ENCODE measurements around the gene C1S. TPM values are rescaled to one million over a fixed set of nuclear protein-coding genes. Genes with fewer than 3 reads are reported as not detected.
A peak's percentile ranks its signal among the peaks of the same experiment; 100 is the strongest.

Gene C1S
- total and polyA plus RNA-seq, 9 of the 15 experiments (the other 6 are each of a cell fraction or from before 2014, with no cell fraction given), result 0.08 to 0.84 (median 0.27) TPM

GRCh38 chr12:7016958-7017571 lies 43.5 kb upstream of the C1S start:
- H3K27ac ChIP-seq (ENCODE audit: extremely low read depth, low read depth, low read length), result no peak overlapping the region; the same call in 2 of the 3 replicates
- FAIRE-seq, result peak; percentile 82
- no peaks in the 10 kb centered on the region for H3K9me3 ChIP-seq (replicated peaks; ENCODE audit: control insufficient read depth, insufficient read depth, low read depth, low read length)
- peak in 3 of 4 experiments; percentile 22 to 71 (median 42) for DNase-seq (ENCODE audit: extremely low read depth in 1 of 4, low spot score in 3 of 4)
- ChIA-PET CTCF (ENCODE audit: low intra/inter-chr PET ratio) (no interaction called here), POLR2A (interaction anchor here (1.0 to 1.9 kb wide), 4 partner anchors 13 to 56 kb away, joined by 3 to 8 read pairs (median 4); no protein-coding TSS in a partner anchor)
- H3K36me3 ChIP-seq (ENCODE audit: control insufficient read depth, insufficient read depth, low read length), result peaks cover 23% of the 10 kb centered on the region; the same call in 2 of the 3 replicates
- peak overlapping the region; percentile 85 for H3K4me3 ChIP-seq
- no peaks in the 10 kb centered on the region for H3K27me3 ChIP-seq (ENCODE audit: control insufficient read depth in 2 of 2, insufficient read depth in 2 of 2, low read length in 2 of 2)
- intact Hi-C loops (cut with micrococcal nuclease), result loop anchor here (5.0 kb wide), 1 partner anchor 45 kb away; the partner anchor contains the start of genes EMG1 and PHB2
- H3K4me1 ChIP-seq (replicated peaks in 1 of 2; ENCODE audit: control insufficient read depth in 2 of 2, insufficient read depth in 2 of 2, low read length in 2 of 2), result peaks cover 9 to 27% of the 10 kb centered on the region in 2 experiments; a peak in 4 of 5 replicates
- ATAC-seq, result peak; percentile 15; the same call in 2 of the 3 replicates
- no peaks in the 10 kb centered on the region for H3K9me1 ChIP-seq (ENCODE audit: control insufficient read depth, insufficient read depth, low read length)
- peaks cover 4% of the 10 kb centered on the region; the same call in 1 of the 2 replicates for H4K20me1 ChIP-seq (replicated peaks; ENCODE audit: control insufficient read depth, insufficient read depth, low read length)
- H3K9ac ChIP-seq (ENCODE audit: insufficient read depth in 1 of 2, low read depth in 2 of 2, low read length in 2 of 2), result peak overlapping the region in 1 of 2 experiments; percentile 70; a peak in 2 of 4 replicates
- in situ Hi-C loops (cut with MboI), result no loop called here
- WGBS (ENCODE audit: insufficient coverage, low coverage, missing lambda C conversion rate), result 0% methylated on average over 6 of the region's 6 CpGs
- peaks cover 39% of the 10 kb centered on the region for H3K79me2 ChIP-seq (ENCODE audit: control insufficient read depth, insufficient read depth, low read length)
- TSS peak; percentile 57 for BruUV-seq (replicated peaks)
- peak overlapping the region; percentile 93 for H3K4me2 ChIP-seq (ENCODE audit: insufficient read depth, low read length)
- H2AFZ ChIP-seq (ENCODE audit: low read depth, low read length), result no peak overlapping the region
- no peak for TF ChIP-seq ZNF23 (CRISPR knock-in tag; IDR thresholded peaks at IDR 0.05)
- peak; percentile 86 for TF ChIP-seq DPF2 (IDR thresholded peaks at IDR 0.05)
- no peak for TF ChIP-seq ZKSCAN1 (IDR thresholded peaks at IDR 0.05; ENCODE audit: low read depth, low read length)
- peak; percentile 54; the same call in 1 of the 2 replicates for TF ChIP-seq ZNF395 (CRISPR knock-in tag; IDR thresholded peaks at IDR 0.05)
- peak; percentile 87 to 91 for TF ChIP-seq KDM1A (IDR thresholded peaks at IDR 0.05)
- TF ChIP-seq TRIM24 (IDR thresholded peaks at IDR 0.05), result peak; percentile 28 to 50; a peak in 2 of 4 replicates
- TF ChIP-seq NCOR1 (IDR thresholded peaks at IDR 0.05), result peak; percentile 87
- TF ChIP-seq FOXJ2 (tag; IDR thresholded peaks at IDR 0.05), result 0 out of 2 replicates have a peak, but pooled peaks have one; percentile 8
- TF ChIP-seq CCNT2 (IDR thresholded peaks at IDR 0.05; ENCODE audit: borderline replicate concordance, extremely low read depth, insufficient read length, low read depth, low read length), result peak; percentile 44
- peak; percentile 45 for TF ChIP-seq BCOR (IDR thresholded peaks at IDR 0.05)
- peak; percentile 35; the same call in 1 of the 2 replicates for TF ChIP-seq SOX6 (IDR thresholded peaks at IDR 0.05)
- no peak for TF ChIP-seq SRF (CRISPR knock-in tag; IDR thresholded peaks at IDR 0.05)
- TF ChIP-seq ETV5 (CRISPR knock-in tag; IDR thresholded peaks at IDR 0.05; ENCODE audit: low read depth), result no peak
- TF ChIP-seq SMARCA5 (IDR thresholded peaks at IDR 0.05), result no peak
- peak; percentile 90 for TF ChIP-seq TAL1 (IDR thresholded peaks at IDR 0.05)
- TF ChIP-seq GATA2 (CRISPR knock-in tag; IDR thresholded peaks at IDR 0.05), result 0 out of 2 replicates have a peak, but pooled peaks have one; percentile 36
- peak; percentile 71 for TF ChIP-seq PML (IDR thresholded peaks at IDR 0.05; ENCODE audit: low read length)
- TF ChIP-seq SMAD4 (CRISPR knock-in tag; conservative IDR thresholded peaks at IDR 0.05), result 0 out of 2 replicates have a peak, but pooled peaks have one; percentile 17
- TF ChIP-seq DACH1 (IDR thresholded peaks at IDR 0.05; ENCODE audit: partially characterized antibody), result no peak
- TF ChIP-seq FOXM1 (IDR thresholded peaks at IDR 0.05; ENCODE audit: low read depth), result peak; percentile 60; the same call in 1 of the 2 replicates
- no peak for TF ChIP-seq FOXM1 (CRISPR knock-in tag; IDR thresholded peaks at IDR 0.05; ENCODE audit: low read depth)
- peak; percentile 81 for TF ChIP-seq MTA2 (IDR thresholded peaks at IDR 0.05; ENCODE audit: low read depth)
- peak; percentile 77; the same call in 1 of the 2 replicates for TF ChIP-seq KLF16 (IDR thresholded peaks at IDR 0.05)
- TF ChIP-seq SMARCC2 (IDR thresholded peaks at IDR 0.05; ENCODE audit: low read depth), result peak; percentile 35; the same call in 1 of the 2 replicates
- peak in 1 of 2 experiments; percentile 75; a peak in 2 of 4 replicates for TF ChIP-seq RCOR1 (IDR thresholded peaks at IDR 0.05; ENCODE audit: borderline replicate concordance in 1 of 2, low read depth in 2 of 2, low read length in 2 of 2)
- TF ChIP-seq CBFA2T2 (conservative IDR thresholded peaks at IDR 0.05), result peak; percentile 92

Data from K562 (cell line).